K562 (cell line): ENCODE data around the gene GFOD2. TPM values are rescaled to one million over a fixed set of nuclear protein-coding genes. Genes with fewer than 3 reads are reported as not detected.

Experiments used
- ATAC-seq: fragments of 200-7000 bp; cut with Tn5 transposase; 3 replicates; pipeline ENCODE4 v1.9.1; 2020; ENCODE audit warnings: moderate library complexity
- BruUV-seq: library from RNA; stranded (reverse); fragments of 400-500 nt; replicated peaks from 2 replicates; lab custom pipeline; 2021; lab: Mats Ljungman, UMichigan
- CTCF ChIA-PET: fragments of 300-600 bp; formaldehyde crosslinking; extraction: SDS; loops from one replicate; lab custom pipeline; 2021; ENCODE audit warnings: low intra/inter-chr PET ratio; lab: Yijun Ruan, JAX
- POLR2A ChIA-PET: fragments of 300-600, 350-650 bp; sonication (Branson Sonifier 250); formaldehyde crosslinking; extraction: SDS; loops from one replicate; lab custom pipeline; 2021; ENCODE audit warnings: antibody characterized with exemption, inconsistent platforms; lab: Yijun Ruan, JAX
- DNase-seq, 4 experiments: peaks; one replicate each; pipeline versions ENCODE4 v3.0.0 to v3.0.0-alpha.2; 2011 to 2018; ENCODE audit warnings: low spot score in 3 of 4, mixed read lengths in 3 of 4; ENCODE audit errors: extremely low read depth in 1 of 4
- FAIRE-seq: peaks from 2 replicates; lab custom pipeline; 2011; peaks lifted over from hg19 to GRCh38; lab: Jason Lieb, UNC
- H2AFZ ChIP-seq: 2 replicates; pipeline ENCODE4 v1.6.0; 2011; ENCODE audit warnings: low read depth, low read length, control low read depth, inconsistent platforms
- H3K27ac ChIP-seq: fragments of 200-600 bp; 3 replicates; pipeline ENCODE4 v1.8.0; 2011; ENCODE audit warnings: low read depth, mild to moderate bottlenecking, control low read depth, inconsistent platforms, low read length, moderate library complexity, mixed read lengths; ENCODE audit errors: extremely low read depth
- H3K27me3 ChIP-seq, 2 experiments: fragments of 300-600 bp in 1 of 2; 2 replicates in 1 of 2; 3 replicates in 1 of 2; pipeline versions ENCODE4 v1.6.0 to v1.8.0; 2011; ENCODE audit warnings: inconsistent platforms in 2 of 2, low read length in 2 of 2, mild to moderate bottlenecking in 1 of 2, mixed read lengths in 1 of 2, moderate library complexity in 1 of 2; ENCODE audit not compliant: control insufficient read depth in 2 of 2, insufficient read depth in 2 of 2
- H3K36me3 ChIP-seq: fragments of 300-600 bp; 3 replicates; pipeline ENCODE4 v1.8.0; 2011; ENCODE audit warnings: mild to moderate bottlenecking, low read length, inconsistent platforms; ENCODE audit not compliant: control insufficient read depth, insufficient read depth
- H3K4me1 ChIP-seq, 2 experiments: fragments of 200-600 bp in 1 of 2; replicated peaks in 1 of 2; 2 replicates in 1 of 2; 3 replicates in 1 of 2; pipeline versions ENCODE4 v1.5.1 to v1.8.0; 2011; ENCODE audit warnings: inconsistent platforms in 2 of 2, low read length in 2 of 2, mild to moderate bottlenecking in 1 of 2, mixed read lengths in 1 of 2, moderate library complexity in 1 of 2; ENCODE audit not compliant: control insufficient read depth in 2 of 2, insufficient read depth in 2 of 2
- H3K4me2 ChIP-seq: 2 replicates; pipeline ENCODE4 v1.6.1; 2011; ENCODE audit warnings: low read length, control low read depth, inconsistent platforms, mixed read lengths; ENCODE audit not compliant: insufficient read depth
- H3K4me3 ChIP-seq: fragments of 200-600 bp; sonication (generic), shearing (Covaris generic); 2 replicates; pipeline ENCODE4 v1.5.1; 2016; ENCODE audit warnings: control low read depth, inconsistent platforms
- H3K79me2 ChIP-seq: fragments of 200-600 bp; 3 replicates; pipeline ENCODE4 v1.8.0; 2011; ENCODE audit warnings: low read length, inconsistent platforms; ENCODE audit not compliant: control insufficient read depth, insufficient read depth
- H3K9ac ChIP-seq, 2 experiments: 2 replicates each; pipeline versions ENCODE4 v1.6.0 to v1.6.1; 2011; ENCODE audit warnings: low read depth in 2 of 2, low read length in 2 of 2, control low read depth in 1 of 2, inconsistent platforms in 1 of 2, mild to moderate bottlenecking in 1 of 2, mixed read lengths in 1 of 2; ENCODE audit not compliant: insufficient read depth in 1 of 2
- H3K9me1 ChIP-seq: one replicate; pipeline ENCODE4 v1.6.0; 2011; ENCODE audit warnings: inconsistent platforms, mild to moderate bottlenecking, low read length, moderate library complexity; ENCODE audit not compliant: control insufficient read depth, insufficient read depth
- H3K9me3 ChIP-seq: replicated peaks from 2 replicates; pipeline ENCODE4 v1.5.1; 2011; ENCODE audit warnings: low read depth, low read length, inconsistent platforms; ENCODE audit not compliant: control insufficient read depth, insufficient read depth
- H4K20me1 ChIP-seq: replicated peaks from 2 replicates; pipeline ENCODE4 v1.6.1; 2011; ENCODE audit warnings: low read length, inconsistent platforms, mixed read lengths; ENCODE audit not compliant: control insufficient read depth, insufficient read depth
- BCL6 ChIP-seq: fragments of 250-450 bp; sonication (Bioruptor Pico); IDR thresholded peaks from 2 replicates; pipeline ENCODE4 v1.4.0; 2020
- ELK3 ChIP-seq: fragments of 450-650 bp; formaldehyde crosslinking; IDR thresholded peaks from 2 replicates; pipeline ENCODE4 v1.4.0; 2020; ENCODE audit warnings: mild to moderate bottlenecking
- FOXK2 ChIP-seq, 2 experiments: fragments of 450-650 bp; IDR thresholded peaks in 1 of 2; conservative IDR thresholded peaks in 1 of 2; 2 replicates each; pipeline ENCODE4 v1.6.1; 2016; ENCODE audit warnings: low read depth in 2 of 2, mild to moderate bottlenecking in 1 of 2
- GTF3C2 ChIP-seq: IDR thresholded peaks from 3 replicates; pipeline ENCODE4 v1.6.1; 2011; ENCODE audit warnings: borderline replicate concordance, mild to moderate bottlenecking, moderate library complexity; ENCODE audit not compliant: insufficient read length; ENCODE audit errors: extremely low read depth
- HCFC1 ChIP-seq: IDR thresholded peaks from 2 replicates; pipeline ENCODE4 v1.6.1; 2012; ENCODE audit warnings: low read depth, low read length, improper control_type of control experiment
- MAFF ChIP-seq: IDR thresholded peaks from 2 replicates; pipeline ENCODE4 v1.6.1; 2012; ENCODE audit warnings: low read length, improper control_type of control experiment
- POLR3G ChIP-seq: IDR thresholded peaks from 2 replicates; pipeline ENCODE4 v1.6.1; 2011; ENCODE audit not compliant: insufficient read length, insufficient replicate concordance; ENCODE audit errors: extremely low read depth
- RB1 ChIP-seq: fragments of 450-650 bp; IDR thresholded peaks from 2 replicates; pipeline ENCODE4 v1.6.1; 2017; ENCODE audit warnings: low read depth, mild to moderate bottlenecking
- SIN3A ChIP-seq, 2 experiments: fragments of 150-350 bp in 1 of 2; IDR thresholded peaks; 2 replicates each; pipeline ENCODE4 v1.6.1; 2011 to 2016; ENCODE audit warnings: borderline replicate concordance in 2 of 2, low read depth in 2 of 2, low read length in 2 of 2, mild to moderate bottlenecking in 2 of 2, moderate library complexity in 2 of 2; ENCODE audit not compliant: control insufficient read depth in 1 of 2
- TEAD2 ChIP-seq: fragments of 450-650 bp; IDR thresholded peaks from 2 replicates; pipeline ENCODE4 v1.6.1; 2016; ENCODE audit warnings: missing genetic modification characterization, control low read depth, missing compliant biosample characterization
- XRCC4 ChIP-seq: IDR thresholded peaks from one replicate; pipeline ENCODE4 v1.6.1; 2011; ENCODE audit not compliant: insufficient read depth, insufficient read length; ENCODE audit errors: extremely low read depth
- YBX1 ChIP-seq: fragments of 450-650 bp; IDR thresholded peaks from 2 replicates; pipeline ENCODE4 v1.7.1; 2016; ENCODE audit warnings: mild to moderate bottlenecking
- ZNF232 ChIP-seq: sonication (generic); formaldehyde crosslinking; IDR thresholded peaks from 2 replicates; pipeline ENCODE4 v1.8.0; 2022; ENCODE audit warnings: mild to moderate bottlenecking, missing genetic modification reagents
- ZNF436 ChIP-seq: fragments of 250-450, 450-650 bp; sonication (Bioruptor Pico); formaldehyde crosslinking; IDR thresholded peaks from 2 replicates; pipeline ENCODE4 v1.7.0; 2020; ENCODE audit warnings: mild to moderate bottlenecking
- ZNF444 ChIP-seq: fragments of 250-450 bp; sonication (Bioruptor Pico); IDR thresholded peaks from 2 replicates; pipeline ENCODE4 v1.4.0; 2020; ENCODE audit warnings: mild to moderate bottlenecking, moderate library complexity
- ZNF57 ChIP-seq: fragments of 450-650 bp; formaldehyde crosslinking; IDR thresholded peaks from 2 replicates; pipeline ENCODE4 v1.4.0; 2020; ENCODE audit warnings: mild to moderate bottlenecking, moderate library complexity
- ZNF77 ChIP-seq: fragments of 250-450 bp; sonication (Bioruptor Pico); IDR thresholded peaks from 2 replicates; pipeline ENCODE4 v1.5.0; 2020
- WGBS: fragments of 100-300 bp; shearing (Covaris generic); methylation state at CpG from one replicate; pipeline ENCODE4 v1.1.6; 2016; ENCODE audit warnings: low coverage, mixed read lengths; ENCODE audit not compliant: insufficient coverage; ENCODE audit errors: missing lambda C conversion rate; 5-methylcytosine and 5-hydroxymethylcytosine counted together
- in situ Hi-C: fragments of 300-500 bp; cut with MboI; formaldehyde crosslinking; loops from 4 replicates; pipeline ENCODE4 v1.15.0; 2018; ENCODE audit warnings: inconsistent platforms, mixed read lengths
- intact Hi-C: fragments of 100-400 bp; cut with micrococcal nuclease; formaldehyde crosslinking; loops from 2 replicates; pipeline ENCODE4 v1.14.2; 2022
- polyA plus RNA-seq, 8 experiments: library from polyadenylated mRNA; depleted of rRNA in 4 of 8; stranded (reverse) in 5 of 8; unstranded in 3 of 8; fragments of >200 nt; fragmentation: Nextera tagmentation in 2 of 8; fragmentation: Illumina TruSeq in 1 of 8; extraction: Ambion mirVana in 2 of 8; extraction: Trizol in 1 of 8; gene quantifications; 2 replicates each; pipeline versions ENCODE4 v1.2.1 to v1.2.3, GENCODE V29; 2011 to 2014; ENCODE audit warnings: inconsistent platforms in 1 of 8, missing spikeins in 1 of 8
- total RNA-seq, 7 experiments: library from RNA; depleted of rRNA in 6 of 7; stranded (reverse); fragments of >200 nt in 6 of 7; fragmentation: Illumina TruSeq in 2 of 7; extraction: Trizol in 2 of 7; gene quantifications; 2 replicates each; pipeline versions ENCODE4 v1.2.1 to v1.2.3, GENCODE V29; 2011 to 2021; ENCODE audit warnings: low replicate concordance in 1 of 7

GFOD2 gene
- total and polyA plus RNA-seq, 9 of the 15 experiments (the other 6 are each of a cell fraction or from before 2014, with no cell fraction given) = 1.9 to 15.8 (median 11.1) TPM

- no peak overlapping the region for H3K4me2 ChIP-seq
- H3K4me3 ChIP-seq = no peak overlapping the region
- H3K36me3 ChIP-seq = peaks cover 8% of the 10 kb centered on the region; the same call in 1 of the 3 replicates
- no peak overlapping the region for H3K9ac ChIP-seq
- no peak for FAIRE-seq
- WGBS = 73% methylated on average over 4 of the region's 4 CpGs
- H2AFZ ChIP-seq = no peak overlapping the region
- H3K79me2 ChIP-seq = no peaks in the 10 kb centered on the region
- peaks cover 3% of the 10 kb centered on the region for H3K9me3 ChIP-seq
- BruUV-seq = no TSS peak
- H3K4me1 ChIP-seq = no peaks in the 10 kb centered on the region; a peak in 1 of 5 replicates
- H3K27me3 ChIP-seq = no peaks in the 10 kb centered on the region
- no peak for DNase-seq
- intact Hi-C loops (no loop called here), in situ Hi-C loops (no loop called here)
- H3K9me1 ChIP-seq = no peaks in the 10 kb centered on the region
- H4K20me1 ChIP-seq = no peaks in the 10 kb centered on the region
- POLR2A ChIA-PET = interaction anchor here (0.5 kb wide), 1 partner anchor 507 kb away, joined by 3 read pairs; no protein-coding TSS in a partner anchor
- 0 out of 3 replicates have a peak, but pooled peaks have one; percentile 37 for ATAC-seq
- CTCF ChIA-PET = no interaction called here
- no peak overlapping the region for H3K27ac ChIP-seq
- TF ChIP-seq GTF3C2 (no peak), MAFF (no peak), RB1 (no peak), YBX1 (no peak), TEAD2 (tag) (no peak), ZNF232 (CRISPR knock-in tag) (no peak), XRCC4 (no peak), ELK3 (no peak), FOXK2 (conservative IDR thresholded peaks at IDR 0.05 in 1 of 2, IDR thresholded peaks at IDR 0.05 in 1 of 2; ENCODE audit: low read depth in 2 of 2) (no peak), BCL6 (CRISPR knock-in tag) (no peak), SIN3A (IDR thresholded peaks at IDR 0.05; ENCODE audit: borderline replicate concordance in 2 of 2, control insufficient read depth in 1 of 2, low read depth in 2 of 2, low read length in 2 of 2) (no peak), ZNF57 (CRISPR knock-in tag) (no peak), HCFC1 (no peak), ZNF436 (CRISPR knock-in tag) (no peak), ZNF77 (CRISPR knock-in tag) (no peak), POLR3G (no peak), ZNF444 (CRISPR knock-in tag) (no peak)
Observed at GRCh38 chr16:67697422-67698185, 21.5 kb downstream of the GFOD2 start.
